Breast epithelium (tissue), 4 donors: Measurements from ENCODE around the gene TFF2. TPM values are rescaled to one million over a fixed set of nuclear protein-coding genes. Genes with fewer than 3 reads are reported as not detected.

Experiments
- DNase-seq, 2 donors: peaks; one replicate each; pipeline ENCODE4 v3.0.0-alpha.2; 2019; ENCODE audit warnings: low spot score in 2 of 2
- H3K27ac ChIP-seq, 2 donors: fragments of 200-600 bp; sonication (generic) in 1 of 2; one replicate each; pipeline ENCODE4 v1.5.1; 2016 to 2019; ENCODE audit warnings: mild to moderate bottlenecking in 1 of 2
- H3K27me3 ChIP-seq, 2 donors: fragments of 200-600 bp; sonication (generic) in 1 of 2; one replicate each; pipeline versions ENCODE4 v1.5.1 to v1.6.0; 2017 to 2019; ENCODE audit warnings: control low read depth in 1 of 2, mild to moderate bottlenecking in 1 of 2
- H3K36me3 ChIP-seq: fragments of 200-600 bp; one replicate; pipeline ENCODE4 v1.5.1; 2019
- H3K4me1 ChIP-seq, 2 donors: fragments of 200-600 bp; sonication (generic); one replicate each; pipeline ENCODE4 v1.5.1; 2016 to 2019; ENCODE audit warnings: control low read depth in 1 of 2
- H3K4me3 ChIP-seq, 3 donors: fragments of 200-600 bp; sonication (generic); 1 replicate in 2 of 3; 2 replicates in 1 of 3; pipeline ENCODE4 v1.5.1; 2016 to 2019; ENCODE audit warnings: mild to moderate bottlenecking in 3 of 3, moderate library complexity in 2 of 3
- H3K9me3 ChIP-seq, 2 donors: fragments of 200-600 bp; sonication (generic) in 1 of 2; one replicate each; pipeline ENCODE4 v1.5.1; 2016 to 2019; ENCODE audit warnings: control low read depth in 1 of 2
- POLR2A ChIP-seq: fragments of 450-650 bp; IDR thresholded peaks from one replicate; pipeline ENCODE4 v1.6.1; 2016; ENCODE audit warnings: antibody characterized with exemption, mild to moderate bottlenecking, moderate library complexity
- POLR2AphosphoS5 ChIP-seq, 3 donors: sonication (generic); formaldehyde crosslinking; IDR thresholded peaks; one replicate each; pipeline ENCODE4 v1.6.1; 2017; ENCODE audit warnings: antibody characterized with exemption in 3 of 3
- intact Hi-C: fragments of 100-400 bp; cut with DNase I; formaldehyde crosslinking; loops from one replicate; pipeline ENCODE4 v1.15.1; 2023; ENCODE audit warnings: low total_unique reads
- total RNA-seq, 3 donors: library from RNA; depleted of rRNA; stranded (reverse); fragments of >200 nt; gene quantifications; one replicate each; pipeline ENCODE4 v1.1.0, GENCODE V29; 2016
- TF ChIP-seq, protein P1 (sequence below), 3 donors: fragments of 450-650 bp; IDR thresholded peaks; one replicate each; pipeline ENCODE4 v1.5.1; 2016 to 2017; ENCODE audit warnings: antibody characterized with exemption in 3 of 3, mild to moderate bottlenecking in 3 of 3, moderate library complexity in 3 of 3

The TFF2 gene
- total RNA-seq, 3 donors from 2014 or later, result not detected

DNA sequence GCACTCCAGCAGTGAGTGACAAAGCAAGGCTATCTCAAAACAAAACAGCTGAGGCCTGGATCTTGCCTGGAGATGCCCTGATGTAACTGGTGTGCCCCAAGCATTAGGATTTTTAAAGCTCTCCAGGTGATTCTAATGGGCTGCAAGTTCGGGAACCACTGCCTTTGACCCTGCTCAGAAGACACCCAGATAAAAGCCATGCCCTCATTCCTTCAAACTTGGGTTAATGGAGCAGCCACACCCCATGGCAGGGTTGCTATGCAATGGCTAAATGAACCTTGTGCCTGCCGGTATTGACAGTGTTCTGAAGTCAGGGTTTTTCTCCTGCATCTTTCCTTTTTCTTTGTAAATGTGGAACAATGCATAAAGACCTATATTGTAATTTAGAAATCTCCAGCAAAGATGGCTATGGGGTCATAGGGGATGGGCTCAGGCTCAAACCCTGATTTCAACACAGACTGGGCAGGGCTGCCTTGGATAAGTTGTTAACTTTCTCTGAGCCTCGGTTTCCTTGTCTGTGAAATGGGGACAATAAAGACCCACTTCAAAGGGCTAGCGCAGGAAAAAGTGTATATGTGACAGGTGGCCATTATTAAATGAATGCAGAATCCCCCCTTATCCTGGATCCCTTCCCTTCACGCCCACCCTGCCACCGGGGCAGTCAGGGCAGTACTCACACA lies 36.0 kb downstream of the TFF2 start:
- Histone ChIP-seq H3K36me3 (no peaks in the 10 kb centered on the region), H3K9me3 (no peaks in the 10 kb centered on the region), H3K4me3 (no peak overlapping the region), H3K27ac (peak overlapping the region in 1 of 2 donors; percentile 46), H3K4me1 (no peaks in the 10 kb centered on the region), H3K27me3 (no peaks in the 10 kb centered on the region)
- DNase-seq, result no peak
- TF ChIP-seq POLR2A (no peak), POLR2AphosphoS5 (IDR thresholded peaks at IDR 0.05) (no peak)
- TF ChIP-seq, protein P1, sequence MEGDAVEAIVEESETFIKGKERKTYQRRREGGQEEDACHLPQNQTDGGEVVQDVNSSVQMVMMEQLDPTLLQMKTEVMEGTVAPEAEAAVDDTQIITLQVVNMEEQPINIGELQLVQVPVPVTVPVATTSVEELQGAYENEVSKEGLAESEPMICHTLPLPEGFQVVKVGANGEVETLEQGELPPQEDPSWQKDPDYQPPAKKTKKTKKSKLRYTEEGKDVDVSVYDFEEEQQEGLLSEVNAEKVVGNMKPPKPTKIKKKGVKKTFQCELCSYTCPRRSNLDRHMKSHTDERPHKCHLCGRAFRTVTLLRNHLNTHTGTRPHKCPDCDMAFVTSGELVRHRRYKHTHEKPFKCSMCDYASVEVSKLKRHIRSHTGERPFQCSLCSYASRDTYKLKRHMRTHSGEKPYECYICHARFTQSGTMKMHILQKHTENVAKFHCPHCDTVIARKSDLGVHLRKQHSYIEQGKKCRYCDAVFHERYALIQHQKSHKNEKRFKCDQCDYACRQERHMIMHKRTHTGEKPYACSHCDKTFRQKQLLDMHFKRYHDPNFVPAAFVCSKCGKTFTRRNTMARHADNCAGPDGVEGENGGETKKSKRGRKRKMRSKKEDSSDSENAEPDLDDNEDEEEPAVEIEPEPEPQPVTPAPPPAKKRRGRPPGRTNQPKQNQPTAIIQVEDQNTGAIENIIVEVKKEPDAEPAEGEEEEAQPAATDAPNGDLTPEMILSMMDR (IDR thresholded peaks at IDR 0.05), result no peak
- intact Hi-C loops, result loop anchor here (10.0 kb wide), 1 partner anchor 1190 kb away; no protein-coding TSS in a partner anchor

DNA sequence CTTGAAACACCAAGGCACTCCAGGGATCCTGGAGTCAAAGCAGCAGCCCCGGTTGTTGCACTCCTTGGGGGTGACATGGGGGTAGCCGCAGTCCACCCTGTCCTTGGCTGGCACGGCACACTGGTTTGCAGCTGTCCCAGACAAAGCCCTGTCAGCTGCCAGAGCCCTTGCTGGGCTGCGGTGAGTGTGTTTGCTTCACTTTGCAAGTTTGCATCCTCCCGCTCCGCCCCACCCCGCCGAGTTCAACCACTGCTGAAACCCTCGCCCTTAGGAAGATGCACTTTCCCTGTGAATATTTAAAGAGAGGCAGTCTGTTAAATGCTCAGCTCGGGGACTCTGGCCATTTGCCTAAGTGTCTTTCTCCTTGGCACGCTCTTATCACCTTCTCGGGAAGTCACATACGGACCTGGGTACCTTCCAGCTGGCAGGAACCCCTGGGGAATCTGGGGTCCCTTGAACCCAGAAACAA lies 37.3 kb downstream of the TFF2 start:
- H3K36me3 ChIP-seq, result no peaks in the 10 kb centered on the region
- H3K27ac ChIP-seq, result no peak overlapping the region
- TF ChIP-seq POLR2A (no peak), POLR2AphosphoS5 (IDR thresholded peaks at IDR 0.05) (no peak)
- TF ChIP-seq, protein P1 (IDR thresholded peaks at IDR 0.05), result no peak
- H3K4me3 ChIP-seq, result peak overlapping the region in 1 of 3 donors; percentile 19
- H3K27me3 ChIP-seq, result no peaks in the 10 kb centered on the region
- H3K4me1 ChIP-seq, result no peaks in the 10 kb centered on the region
- intact Hi-C loops, result loop anchor here (10.0 kb wide), 1 partner anchor 1189 kb away; no protein-coding TSS in a partner anchor
- H3K9me3 ChIP-seq, result no peaks in the 10 kb centered on the region
- no peak for DNase-seq

DNA sequence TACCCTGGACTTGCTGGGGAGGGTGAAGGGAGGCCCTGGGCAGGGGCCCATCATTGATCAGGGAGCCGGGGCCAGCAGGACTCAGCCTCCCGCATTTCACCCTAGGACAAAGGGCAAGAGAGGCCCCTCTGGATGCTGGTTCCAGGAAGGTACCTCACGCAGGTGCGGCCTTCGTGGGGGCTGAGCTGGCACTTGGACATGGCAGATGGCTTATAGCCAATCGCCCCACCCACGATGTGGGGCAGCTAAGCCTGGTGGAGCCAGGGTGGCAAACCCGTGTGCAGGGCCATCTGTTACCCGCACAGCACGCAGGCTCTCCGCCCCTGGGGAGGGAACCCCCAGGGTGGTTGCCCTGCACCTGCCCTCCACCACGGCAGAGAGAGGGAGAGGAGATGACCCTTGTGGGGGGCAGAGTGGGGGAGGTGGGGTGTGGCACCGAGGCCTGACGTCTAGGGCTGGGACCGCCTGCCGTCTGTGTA lies 38.1 kb downstream of the TFF2 start:
- Histone ChIP-seq H3K4me1 (no peaks in the 10 kb centered on the region), H3K36me3 (no peaks in the 10 kb centered on the region), H3K9me3 (no peaks in the 10 kb centered on the region), H3K27me3 (peaks cover 0 to 3% of the 10 kb centered on the region in 2 donors), H3K4me3 (no peak overlapping the region), H3K27ac (peak overlapping the region in 1 of 2 donors; percentile 3)
- TF ChIP-seq, protein P1 (IDR thresholded peaks at IDR 0.05), result no peak
- TF ChIP-seq POLR2A (no peak), POLR2AphosphoS5 (IDR thresholded peaks at IDR 0.05) (no peak)
- DNase-seq, result no peak
- intact Hi-C loops, result loop anchor here (10.0 kb wide), 1 partner anchor 1188 kb away; no protein-coding TSS in a partner anchor

DNA sequence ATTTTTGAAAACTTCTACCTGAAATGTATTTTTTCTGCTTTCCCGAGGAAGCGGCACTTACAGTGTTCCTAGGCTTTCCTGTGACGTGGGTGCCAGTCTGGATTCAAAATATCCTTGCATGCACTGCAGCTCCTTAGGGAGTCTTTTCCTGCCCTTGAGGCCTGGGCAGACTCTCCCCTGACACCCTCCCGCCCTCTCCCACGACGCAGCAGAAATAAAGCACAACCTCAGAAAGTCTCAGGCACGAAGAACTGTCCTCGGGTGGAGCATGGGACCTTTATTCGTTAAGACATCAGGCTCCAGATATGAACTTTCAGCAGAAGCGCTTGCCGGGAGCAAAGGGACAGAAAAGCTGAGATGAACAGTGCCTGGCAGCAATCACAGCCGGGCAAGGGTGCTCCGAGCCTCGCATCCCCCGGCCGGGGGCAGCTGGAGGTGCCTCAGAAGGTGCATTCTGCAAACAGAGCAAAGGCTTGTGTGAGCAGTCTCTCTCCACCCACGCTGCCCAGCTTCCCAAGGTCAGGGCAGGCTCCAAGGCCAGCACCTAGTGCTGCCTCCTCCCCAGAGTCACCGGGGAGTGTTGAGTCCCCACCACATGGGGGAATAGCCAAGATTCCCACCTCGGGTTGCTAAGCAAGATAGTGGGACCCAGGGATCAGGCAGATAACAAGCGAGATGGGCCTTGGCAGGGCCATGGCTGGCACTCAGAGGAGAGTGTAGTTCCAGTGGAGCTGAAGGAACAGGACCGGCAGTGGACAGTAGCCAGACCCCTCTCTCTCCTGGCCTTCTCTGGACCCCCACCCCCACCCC lies 38.8 kb downstream of the TFF2 start:
- no peak overlapping the region for H3K4me3 ChIP-seq
- H3K4me1 ChIP-seq, result no peaks in the 10 kb centered on the region
- no peak for TF ChIP-seq POLR2AphosphoS5 (IDR thresholded peaks at IDR 0.05)
- TF ChIP-seq, protein P1 (IDR thresholded peaks at IDR 0.05), result no peak
- no peak for TF ChIP-seq POLR2A
- intact Hi-C loops, result loop anchor here (10.0 kb wide), 1 partner anchor 1187 kb away; no protein-coding TSS in a partner anchor
- no peaks in the 10 kb centered on the region for H3K36me3 ChIP-seq
- peaks cover 0 to 8% of the 10 kb centered on the region in 2 donors for H3K27me3 ChIP-seq
- H3K9me3 ChIP-seq, result no peaks in the 10 kb centered on the region
- DNase-seq, result no peak
- no peak overlapping the region for H3K27ac ChIP-seq
